SH-SY5Y (cell line): ENCODE data around the gene CCNH.

Experiments
- GATA2 ChIP-seq: IDR thresholded peaks from 2 replicates; pipeline ENCODE4 v1.6.1; 2011; ENCODE audit warnings: mild to moderate bottlenecking, low read depth, low read length
- GATA3 ChIP-seq: IDR thresholded peaks from 2 replicates; pipeline ENCODE4 v1.6.1; 2011; ENCODE audit warnings: low read depth, mild to moderate bottlenecking, low read length, moderate library complexity

GRCh38 chr5:87411973-87412629, 629 bp downstream of the CCNH start:
- peak; percentile 17; the same call in 1 of the 2 replicates for TF ChIP-seq GATA2
- no peak for TF ChIP-seq GATA3
